WERI-Rb-1 (cell line): ENCODE data around the gene TPRG1L.

ENCODE experiments used
- DNase-seq: peaks from one replicate; pipeline ENCODE4 v3.0.0-alpha.2; 2020
- H3K27ac ChIP-seq: fragments of 250-450 bp; sonication (Bioruptor Pico); 2 replicates; pipeline ENCODE4 v1.5.1; 2020; ENCODE audit warnings: mild to moderate bottlenecking, moderate library complexity
- H3K27me3 ChIP-seq: fragments of 250-450 bp; sonication (Bioruptor Pico); 2 replicates; pipeline ENCODE4 v1.5.1; 2021; ENCODE audit warnings: mild to moderate bottlenecking, low read depth, moderate library complexity; ENCODE audit not compliant: insufficient read depth, severe bottlenecking
- H3K36me3 ChIP-seq: fragments of 250-450 bp; sonication (Bioruptor Pico); 2 replicates; pipeline ENCODE4 v1.5.1; 2020; ENCODE audit warnings: mild to moderate bottlenecking, moderate library complexity
- H3K4me3 ChIP-seq: 2 replicates; pipeline ENCODE4 v1.5.1; 2011; ENCODE audit warnings: low read depth, mild to moderate bottlenecking, control low read depth, low read length
- H3K9me3 ChIP-seq: fragments of 250-450 bp; sonication (Bioruptor Pico); 2 replicates; pipeline ENCODE4 v1.5.1; 2021; ENCODE audit warnings: mild to moderate bottlenecking, moderate library complexity; ENCODE audit not compliant: severe bottlenecking
- TF ChIP-seq, protein P1 (sequence below): IDR thresholded peaks from 2 replicates; pipeline ENCODE4 v1.5.1; 2011; ENCODE audit warnings: low read depth, mild to moderate bottlenecking, control low read depth, inconsistent platforms, low read length

TPRG1L gene

DNA sequence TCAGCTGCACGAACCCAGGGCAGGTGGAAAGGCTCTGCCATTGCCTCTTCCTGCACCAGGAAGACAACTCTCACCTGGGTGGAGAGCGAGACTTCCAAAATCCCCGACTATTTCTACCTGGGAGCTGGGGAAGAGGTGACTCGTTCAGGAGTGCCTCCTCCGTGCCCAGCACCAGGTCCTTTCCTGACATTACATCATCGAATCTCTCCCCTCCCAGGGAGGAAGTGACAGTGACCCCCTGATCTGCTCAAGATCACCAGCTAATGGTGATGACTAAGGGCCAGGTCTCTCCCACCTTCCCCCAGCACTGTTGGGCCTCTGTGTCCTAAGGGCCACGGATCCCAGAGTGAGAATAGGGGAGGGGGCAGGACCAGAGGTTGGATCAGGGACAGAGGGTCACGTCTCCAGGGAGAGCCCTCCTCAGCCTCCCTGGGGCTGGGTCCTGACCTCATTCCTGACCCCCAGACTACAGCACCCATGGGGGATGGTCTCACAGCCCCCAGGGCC is 20.3 kb upstream of the TPRG1L start:
- Histone ChIP-seq H3K36me3 (no peaks in the 10 kb centered on the region), H3K9me3 (peaks cover 6% of the 10 kb centered on the region), H3K4me3 (no peak overlapping the region), H3K27ac (no peak overlapping the region), H3K27me3 (no peaks in the 10 kb centered on the region)
- no peak for DNase-seq
- TF ChIP-seq, protein P1, sequence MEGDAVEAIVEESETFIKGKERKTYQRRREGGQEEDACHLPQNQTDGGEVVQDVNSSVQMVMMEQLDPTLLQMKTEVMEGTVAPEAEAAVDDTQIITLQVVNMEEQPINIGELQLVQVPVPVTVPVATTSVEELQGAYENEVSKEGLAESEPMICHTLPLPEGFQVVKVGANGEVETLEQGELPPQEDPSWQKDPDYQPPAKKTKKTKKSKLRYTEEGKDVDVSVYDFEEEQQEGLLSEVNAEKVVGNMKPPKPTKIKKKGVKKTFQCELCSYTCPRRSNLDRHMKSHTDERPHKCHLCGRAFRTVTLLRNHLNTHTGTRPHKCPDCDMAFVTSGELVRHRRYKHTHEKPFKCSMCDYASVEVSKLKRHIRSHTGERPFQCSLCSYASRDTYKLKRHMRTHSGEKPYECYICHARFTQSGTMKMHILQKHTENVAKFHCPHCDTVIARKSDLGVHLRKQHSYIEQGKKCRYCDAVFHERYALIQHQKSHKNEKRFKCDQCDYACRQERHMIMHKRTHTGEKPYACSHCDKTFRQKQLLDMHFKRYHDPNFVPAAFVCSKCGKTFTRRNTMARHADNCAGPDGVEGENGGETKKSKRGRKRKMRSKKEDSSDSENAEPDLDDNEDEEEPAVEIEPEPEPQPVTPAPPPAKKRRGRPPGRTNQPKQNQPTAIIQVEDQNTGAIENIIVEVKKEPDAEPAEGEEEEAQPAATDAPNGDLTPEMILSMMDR: no peak

DNA sequence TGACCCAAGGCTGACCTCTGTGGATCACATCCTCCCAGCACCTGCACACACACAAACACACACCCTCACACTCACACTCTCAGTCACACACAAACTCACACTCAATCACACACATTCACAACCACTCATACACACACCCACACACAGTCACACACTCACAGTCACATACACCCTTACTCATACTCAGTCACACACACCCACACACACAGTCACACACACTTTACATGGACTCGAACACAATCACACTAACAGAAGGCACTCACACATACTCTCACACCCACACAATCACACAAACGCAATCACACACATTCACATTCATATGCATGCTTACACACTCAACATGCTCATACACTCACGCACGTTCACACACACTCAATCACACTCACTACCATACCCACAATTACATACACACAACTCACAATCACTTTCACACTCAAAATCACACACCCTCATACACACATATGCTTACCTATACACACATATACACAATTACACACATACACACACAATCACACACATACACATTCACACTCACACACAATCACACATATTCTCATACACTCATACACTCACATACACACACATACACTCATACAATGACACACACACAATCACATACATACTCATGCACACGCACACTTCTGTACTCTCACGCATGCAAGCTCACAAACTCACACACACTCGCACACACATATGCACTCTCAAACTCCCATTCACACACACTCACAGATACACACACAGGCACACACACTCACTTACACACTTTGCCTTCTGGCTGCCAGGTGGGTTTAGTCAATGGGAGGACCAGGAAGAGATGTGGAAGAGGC is 19.6 kb upstream of the TPRG1L start:
- Histone ChIP-seq H3K36me3 (no peaks in the 10 kb centered on the region), H3K9me3 (peaks cover 6% of the 10 kb centered on the region), H3K4me3 (no peak overlapping the region), H3K27me3 (no peaks in the 10 kb centered on the region), H3K27ac (no peak overlapping the region)
- TF ChIP-seq, protein P1: no peak
- DNase-seq: no peak

DNA sequence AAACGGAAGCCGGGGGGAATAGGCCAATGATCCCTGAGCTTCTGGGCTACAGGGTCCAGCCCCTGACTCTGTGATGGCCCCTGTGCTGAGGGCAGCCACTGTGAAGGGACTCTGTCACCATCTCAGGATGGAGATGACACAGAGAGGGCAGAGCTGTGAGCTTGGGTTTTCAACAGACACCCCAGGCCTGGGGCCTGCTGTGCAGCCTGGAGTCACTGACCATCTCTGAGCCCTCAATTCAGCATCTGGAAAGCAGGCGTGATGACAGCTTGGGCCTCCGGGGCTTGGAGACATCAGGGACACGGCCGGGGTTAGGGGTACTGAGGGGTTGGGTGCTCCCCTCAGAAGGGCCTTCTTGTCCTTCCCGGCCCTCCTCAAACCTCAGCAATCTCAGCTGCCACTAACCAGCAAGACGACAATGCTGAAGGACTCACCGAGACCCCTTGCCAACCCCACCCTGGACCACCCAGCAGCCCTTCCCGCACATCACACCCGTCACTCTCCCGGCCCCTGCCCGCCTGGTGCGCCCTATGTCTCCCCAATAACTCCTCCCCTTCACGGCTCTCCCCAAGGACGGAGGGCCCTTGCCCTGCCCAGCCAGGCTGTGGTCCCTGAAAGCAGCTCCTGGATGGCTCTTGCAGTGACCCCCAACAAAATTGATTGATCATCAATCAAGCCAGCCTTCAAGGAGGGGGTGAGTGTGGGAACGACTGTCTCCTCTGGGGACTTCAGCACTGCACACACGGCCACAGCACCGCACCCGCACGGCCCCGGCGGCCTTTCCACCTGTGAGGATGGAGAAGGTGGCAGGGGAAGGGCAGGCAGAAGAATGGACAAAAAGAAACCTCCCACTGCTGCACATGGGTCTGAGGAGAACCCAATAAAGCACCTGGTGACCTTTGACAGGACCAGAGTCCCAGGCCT is 17.8 kb upstream of the TPRG1L start:
- Histone ChIP-seq H3K9me3 (peaks cover 6% of the 10 kb centered on the region), H3K27ac (peak overlapping the region; percentile 56), H3K4me3 (no peak overlapping the region), H3K27me3 (peaks cover 3% of the 10 kb centered on the region), H3K36me3 (no peaks in the 10 kb centered on the region)
- TF ChIP-seq, protein P1: no peak
- no peak for DNase-seq

DNA sequence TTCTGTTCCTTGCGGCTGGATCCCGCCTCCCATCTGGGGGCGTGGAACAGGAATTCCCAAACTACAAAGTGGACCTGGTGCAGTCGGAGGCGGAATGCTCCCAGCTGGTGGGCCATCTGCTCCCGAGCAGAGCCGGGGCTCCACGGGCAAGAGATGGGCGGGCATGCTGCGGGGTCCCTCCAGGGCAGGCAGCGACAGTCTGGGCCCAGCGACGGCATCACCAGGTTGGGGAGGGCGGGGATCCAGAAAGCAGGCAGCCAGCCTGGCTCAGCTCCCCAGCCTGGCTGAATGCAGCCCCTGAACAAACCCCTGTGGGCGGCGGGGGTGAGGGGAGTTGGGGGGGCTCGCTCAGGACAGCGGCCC is 17.1 kb upstream of the TPRG1L start:
- peaks cover 6% of the 10 kb centered on the region for H3K9me3 ChIP-seq
- DNase-seq: peak; percentile 88
- TF ChIP-seq, protein P1: no peak
- H3K27me3 ChIP-seq: peaks cover 4% of the 10 kb centered on the region
- H3K36me3 ChIP-seq: no peaks in the 10 kb centered on the region
- H3K27ac ChIP-seq: peak overlapping the region; percentile 71
- H3K4me3 ChIP-seq: no peak overlapping the region

DNA sequence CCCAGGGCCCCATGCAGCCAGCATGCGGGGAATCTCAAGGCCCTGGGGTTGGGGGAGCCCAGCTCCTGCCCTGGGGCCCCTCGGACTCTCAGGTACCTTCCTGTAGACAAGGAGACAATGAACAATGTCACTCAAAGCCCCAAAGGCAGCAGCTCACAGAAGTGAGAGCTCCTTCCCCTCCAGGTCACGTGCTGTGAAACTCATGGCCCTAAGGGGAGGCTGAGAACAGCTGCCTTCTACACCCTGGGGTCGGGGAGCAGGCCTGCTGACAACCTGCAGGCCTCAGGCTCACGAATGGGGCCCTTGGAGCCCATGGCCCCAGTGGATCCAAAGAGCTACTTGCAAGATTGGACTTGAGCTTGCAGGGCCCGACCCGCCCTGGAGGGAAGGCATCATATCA is 16.7 kb upstream of the TPRG1L start:
- peak overlapping the region; percentile 71 for H3K27ac ChIP-seq
- H3K9me3 ChIP-seq: peaks cover 6% of the 10 kb centered on the region
- DNase-seq: no peak
- no peaks in the 10 kb centered on the region for H3K36me3 ChIP-seq
- TF ChIP-seq, protein P1: no peak
- no peak overlapping the region for H3K4me3 ChIP-seq
- peaks cover 4% of the 10 kb centered on the region for H3K27me3 ChIP-seq
